Measurements from ENCODE around the gene MCC. TPM values are rescaled to one million over a fixed set of nuclear protein-coding genes. Genes with fewer than 3 reads are reported as not detected.

The MCC gene
- total and polyA plus RNA-seq, 2 donors (not counting 1 experiment from before 2014, with no cell fraction given), result 0.09 to 0.32 TPM

DNA sequence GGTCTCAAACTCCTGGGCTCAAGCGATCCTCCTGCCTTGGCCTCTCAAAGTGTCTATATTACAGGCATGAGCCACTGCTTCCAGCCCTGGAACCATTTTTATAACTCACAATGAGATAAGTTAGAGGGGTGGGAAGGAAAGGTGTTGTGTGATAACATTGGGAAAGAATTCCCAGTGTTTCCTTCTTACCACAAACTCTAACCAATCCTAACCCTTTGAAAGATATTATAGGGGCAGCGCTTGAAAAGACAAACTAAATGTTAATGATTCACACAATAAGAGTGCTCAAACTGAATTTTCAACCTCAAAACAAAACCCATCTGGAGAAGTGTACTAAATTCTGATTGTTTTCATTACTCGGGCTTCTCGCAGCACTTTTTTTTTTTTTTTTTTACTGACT is 163.2 kb downstream of the MCC start:
- ATAC-seq (ENCODE audit: low read depth) (no peak), DNase-seq (no peak)
- Histone ChIP-seq H2AFZ (ENCODE audit: insufficient read depth, low read depth, low read length, poor library complexity, severe bottlenecking) (no peak overlapping the region), H3K36me3 (replicated peaks in 1 of 2; ENCODE audit: control extremely low read depth in 1 of 2, control insufficient read depth in 1 of 2, extremely low read depth in 1 of 2, insufficient read depth in 2 of 2, low read length in 1 of 2) (no peaks in the 10 kb centered on the region), H3K9ac (ENCODE audit: low read length) (no peak overlapping the region), H3K4me1 (ENCODE audit: control insufficient read depth in 2 of 2, insufficient read depth in 2 of 2, low read length in 2 of 2) (no peaks in the 10 kb centered on the region), H3K27me3 (replicated peaks in 1 of 4; ENCODE audit: control extremely low read depth in 1 of 4, control insufficient read depth in 3 of 4, insufficient read depth in 4 of 4, low read length in 3 of 4) (no peaks in the 10 kb centered on the region), H3K27ac (ENCODE audit: low read length in 2 of 2) (no peak overlapping the region), H4K20me1 (ENCODE audit: control insufficient read depth, insufficient read depth, low read length, poor library complexity, severe bottlenecking) (no peaks in the 10 kb centered on the region), H3K4me2 (replicated peaks; ENCODE audit: low read depth, low read length, poor library complexity, severe bottlenecking) (no peak overlapping the region), H3K9me3 (ENCODE audit: control extremely low read depth in 1 of 3, control insufficient read depth in 2 of 3, insufficient read depth in 1 of 3, low read length in 2 of 3) (no peaks in the 10 kb centered on the region), H3K4me3 (ENCODE audit: control extremely low read depth in 1 of 5, extremely low read depth in 1 of 5, insufficient read depth in 1 of 5, low read depth in 2 of 5, low read length in 4 of 5) (no peak overlapping the region), H3K79me2 (ENCODE audit: control insufficient read depth, insufficient read depth, low read length) (no peaks in the 10 kb centered on the region)
- H3K4me3 Mint-ChIP-seq, result no peak overlapping the region
- H3K4me1 Mint-ChIP-seq, result no peaks in the 10 kb centered on the region
- no CpG with 5 or more reads among the region's 4 CpGs for WGBS (ENCODE audit: insufficient coverage)
- CTCF ChIA-PET, result no interaction called here
- no peak overlapping the region for H3K27ac Mint-ChIP-seq
- no peak for TF ChIP-seq EZH2 (IDR thresholded peaks at IDR 0.05; ENCODE audit: borderline replicate concordance, insufficient read depth, low read depth, low read length, poor library complexity, severe bottlenecking)
- TF ChIP-seq, protein P1, sequence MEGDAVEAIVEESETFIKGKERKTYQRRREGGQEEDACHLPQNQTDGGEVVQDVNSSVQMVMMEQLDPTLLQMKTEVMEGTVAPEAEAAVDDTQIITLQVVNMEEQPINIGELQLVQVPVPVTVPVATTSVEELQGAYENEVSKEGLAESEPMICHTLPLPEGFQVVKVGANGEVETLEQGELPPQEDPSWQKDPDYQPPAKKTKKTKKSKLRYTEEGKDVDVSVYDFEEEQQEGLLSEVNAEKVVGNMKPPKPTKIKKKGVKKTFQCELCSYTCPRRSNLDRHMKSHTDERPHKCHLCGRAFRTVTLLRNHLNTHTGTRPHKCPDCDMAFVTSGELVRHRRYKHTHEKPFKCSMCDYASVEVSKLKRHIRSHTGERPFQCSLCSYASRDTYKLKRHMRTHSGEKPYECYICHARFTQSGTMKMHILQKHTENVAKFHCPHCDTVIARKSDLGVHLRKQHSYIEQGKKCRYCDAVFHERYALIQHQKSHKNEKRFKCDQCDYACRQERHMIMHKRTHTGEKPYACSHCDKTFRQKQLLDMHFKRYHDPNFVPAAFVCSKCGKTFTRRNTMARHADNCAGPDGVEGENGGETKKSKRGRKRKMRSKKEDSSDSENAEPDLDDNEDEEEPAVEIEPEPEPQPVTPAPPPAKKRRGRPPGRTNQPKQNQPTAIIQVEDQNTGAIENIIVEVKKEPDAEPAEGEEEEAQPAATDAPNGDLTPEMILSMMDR (IDR thresholded peaks at IDR 0.05), result no peak
- POLR2A ChIA-PET, result no interaction called here
- intact Hi-C loops (cut with micrococcal nuclease), result no loop called here
- H3K9me3 Mint-ChIP-seq (ENCODE audit: insufficient read depth), result no peaks in the 10 kb centered on the region
- H3K27me3 Mint-ChIP-seq, result peaks cover 9% of the 10 kb centered on the region

GRCh38 chr5:113321276-113321675 is 167.0 kb downstream of the MCC start:
- H3K79me2 ChIP-seq (ENCODE audit: control insufficient read depth, insufficient read depth, low read length), result no peaks in the 10 kb centered on the region
- TF ChIP-seq, protein P1 (IDR thresholded peaks at IDR 0.05), result no peak
- TF ChIP-seq EZH2 (IDR thresholded peaks at IDR 0.05; ENCODE audit: borderline replicate concordance, insufficient read depth, low read depth, low read length, poor library complexity, severe bottlenecking), result no peak
- no peaks in the 10 kb centered on the region for H3K9me3 ChIP-seq (ENCODE audit: control extremely low read depth in 1 of 3, control insufficient read depth in 2 of 3, insufficient read depth in 1 of 3, low read length in 2 of 3)
- CTCF ChIA-PET, result no interaction called here
- intact Hi-C loops (cut with micrococcal nuclease), result no loop called here
- H3K27me3 Mint-ChIP-seq, result peaks cover 9% of the 10 kb centered on the region
- H3K4me2 ChIP-seq (replicated peaks; ENCODE audit: low read depth, low read length, poor library complexity, severe bottlenecking), result no peak overlapping the region
- no peak overlapping the region for H3K27ac Mint-ChIP-seq
- H4K20me1 ChIP-seq (ENCODE audit: control insufficient read depth, insufficient read depth, low read length, poor library complexity, severe bottlenecking), result no peaks in the 10 kb centered on the region
- no peaks in the 10 kb centered on the region for H3K36me3 ChIP-seq (replicated peaks in 1 of 2; ENCODE audit: control extremely low read depth in 1 of 2, control insufficient read depth in 1 of 2, extremely low read depth in 1 of 2, insufficient read depth in 2 of 2, low read length in 1 of 2)
- H3K9ac ChIP-seq (ENCODE audit: low read length), result no peak overlapping the region
- H3K27ac ChIP-seq (ENCODE audit: low read length in 2 of 2), result no peak overlapping the region
- WGBS (ENCODE audit: insufficient coverage), result 0% methylated on average over 1 of the region's 2 CpGs
- no peak overlapping the region for H3K4me3 Mint-ChIP-seq
- H2AFZ ChIP-seq (ENCODE audit: insufficient read depth, low read depth, low read length, poor library complexity, severe bottlenecking), result no peak overlapping the region
- ATAC-seq (ENCODE audit: low read depth) (no peak), DNase-seq (no peak)
- no peaks in the 10 kb centered on the region for H3K4me1 ChIP-seq (ENCODE audit: control insufficient read depth in 2 of 2, insufficient read depth in 2 of 2, low read length in 2 of 2)
- POLR2A ChIA-PET, result no interaction called here
- H3K27me3 ChIP-seq (replicated peaks in 1 of 4; ENCODE audit: control extremely low read depth in 1 of 4, control insufficient read depth in 3 of 4, insufficient read depth in 4 of 4, low read length in 3 of 4), result no peaks in the 10 kb centered on the region
- no peak overlapping the region for H3K4me3 ChIP-seq (ENCODE audit: control extremely low read depth in 1 of 5, extremely low read depth in 1 of 5, insufficient read depth in 1 of 5, low read depth in 2 of 5, low read length in 4 of 5)
- H3K9me3 Mint-ChIP-seq (ENCODE audit: insufficient read depth), result no peaks in the 10 kb centered on the region
- no peaks in the 10 kb centered on the region for H3K4me1 Mint-ChIP-seq

Data from B cell (primary cell).